GM19463 (cell line): Measurements from ENCODE around the gene JAK1.
A peak's percentile ranks its signal among the peaks of the same experiment; 100 is the strongest.

Source experiments
- ATAC-seq: cut with Tn5 transposase; IDR thresholded peaks from one replicate; pipeline ENCODE4 v1.9.1; 2021; ENCODE audit warnings: mild to moderate bottlenecking, moderate library complexity; ENCODE audit not compliant: unreplicated experiment

JAK1 gene

DNA sequence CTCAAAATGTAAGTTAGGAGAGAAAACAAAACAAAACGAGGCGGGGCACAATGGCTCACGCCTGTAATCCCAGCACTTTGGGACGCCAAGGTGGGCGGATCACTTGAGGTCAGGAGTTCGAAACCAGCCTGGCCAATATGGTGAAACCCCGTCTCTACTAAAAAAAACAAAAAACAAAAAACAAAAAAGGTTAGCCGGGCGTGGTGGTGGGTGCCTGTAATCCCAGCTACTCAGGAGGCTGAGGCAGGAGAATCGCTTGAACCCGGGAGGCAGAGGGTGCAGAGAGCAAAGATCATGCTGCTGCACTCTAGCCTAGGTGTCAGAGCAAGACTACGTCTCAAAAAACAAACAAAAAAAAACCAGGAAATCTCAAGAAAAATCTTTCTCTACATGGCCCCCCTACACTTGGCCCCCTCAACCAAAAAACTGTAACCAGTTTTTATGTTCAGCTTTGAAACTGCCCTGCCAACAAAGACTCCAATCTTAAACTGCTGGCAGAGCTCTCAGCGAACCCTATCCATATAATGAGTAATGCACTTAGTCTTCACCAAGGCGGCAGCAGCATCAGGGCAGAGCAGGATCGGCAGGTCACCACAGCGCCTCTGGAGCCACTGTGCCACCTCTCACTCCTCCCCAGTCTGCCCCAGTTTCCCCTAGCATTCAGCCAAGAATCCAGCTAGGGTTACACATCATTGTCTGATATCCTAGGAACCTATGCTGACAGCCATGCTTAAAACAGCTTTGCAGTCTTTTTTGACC, 71.7 kb downstream of the JAK1 start:
- ATAC-seq, result no peak

DNA sequence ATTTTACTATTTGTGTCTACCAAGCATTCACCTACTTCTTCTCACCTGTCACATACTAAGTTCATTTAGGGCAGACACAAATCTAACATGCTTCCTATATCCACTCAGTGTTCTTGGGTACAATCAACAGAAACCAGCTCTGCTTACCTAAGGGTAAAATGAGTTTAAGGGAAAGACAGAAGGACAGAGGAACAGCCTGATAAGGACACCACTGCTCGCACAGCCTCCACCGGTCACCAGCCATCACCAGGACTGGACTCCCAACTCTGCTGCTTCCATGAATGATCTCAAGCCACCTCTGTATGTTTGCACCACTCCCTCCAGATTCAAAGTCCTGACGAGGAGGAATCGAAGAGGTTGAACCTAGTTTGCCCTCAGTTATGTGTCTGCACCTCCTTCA, 72.4 kb downstream of the JAK1 start:
- ATAC-seq, result no peak

- ATAC-seq, result no peak
Measured at GRCh38 chr1:64892576-64893573, 73.5 kb downstream of the JAK1 start.

- ATAC-seq, result no peak
Measured at GRCh38 chr1:64891448-64891825, 74.9 kb downstream of the JAK1 start.

DNA sequence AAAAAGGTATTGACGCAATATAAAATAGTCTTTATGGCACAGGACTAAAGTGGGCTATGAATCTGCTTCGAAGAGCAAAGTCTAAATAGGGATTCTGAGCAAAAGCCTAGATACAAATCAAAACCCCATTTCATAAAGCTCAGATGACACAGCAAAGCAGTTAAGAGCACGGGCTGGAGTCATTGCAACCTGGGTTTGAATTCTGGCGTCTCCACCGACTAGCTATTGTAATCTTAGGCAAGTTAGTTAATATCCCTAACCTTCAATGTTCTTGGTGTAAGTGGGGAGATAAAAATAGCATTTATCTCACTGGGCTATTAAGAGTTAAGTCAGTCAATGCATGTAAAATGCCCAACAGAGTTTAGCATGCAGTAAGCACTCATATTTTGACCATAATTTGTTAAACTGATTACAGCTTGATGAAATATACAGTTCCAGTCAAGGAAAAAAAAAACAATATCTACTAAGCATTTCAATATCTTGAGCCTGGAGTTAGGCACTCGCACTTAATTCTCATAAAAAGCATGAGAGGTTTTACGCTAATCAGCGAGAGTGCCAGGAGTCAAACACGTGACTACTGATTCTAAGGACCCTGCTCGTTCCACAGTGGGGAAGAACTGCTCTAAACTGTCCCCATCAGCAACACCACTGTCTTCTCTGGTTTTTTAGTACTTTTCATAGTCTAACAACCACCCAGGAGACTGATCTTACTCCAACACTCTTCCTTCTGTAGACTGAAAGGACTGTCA, 75.5 kb downstream of the JAK1 start:
- no peak for ATAC-seq

DNA sequence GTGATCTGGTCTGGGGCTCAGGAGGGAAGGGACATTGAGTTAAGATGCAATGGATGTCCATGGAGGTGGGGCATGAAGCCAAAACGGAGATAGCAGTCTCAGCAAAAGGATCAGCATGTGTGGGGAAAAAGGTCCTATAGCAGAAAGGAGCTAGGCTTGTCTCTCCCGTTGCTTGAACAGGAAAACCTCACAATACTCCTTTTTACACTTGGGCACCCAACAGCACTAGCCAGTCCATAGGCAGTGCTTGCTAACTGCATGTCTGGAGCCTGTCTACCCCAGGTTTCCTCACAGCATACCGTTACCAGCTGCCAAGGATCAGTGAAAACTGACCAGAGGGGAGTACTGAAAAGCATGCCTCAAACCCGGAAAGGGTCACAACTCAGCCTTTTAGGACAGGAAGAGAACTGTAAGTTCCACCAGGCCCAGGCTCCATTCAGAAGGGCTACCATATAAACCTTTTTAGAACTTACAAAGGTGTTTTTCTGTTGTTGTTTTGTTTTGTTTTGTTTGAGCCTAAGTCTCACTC, 78.6 kb downstream of the JAK1 start:
- ATAC-seq, result no peak

DNA sequence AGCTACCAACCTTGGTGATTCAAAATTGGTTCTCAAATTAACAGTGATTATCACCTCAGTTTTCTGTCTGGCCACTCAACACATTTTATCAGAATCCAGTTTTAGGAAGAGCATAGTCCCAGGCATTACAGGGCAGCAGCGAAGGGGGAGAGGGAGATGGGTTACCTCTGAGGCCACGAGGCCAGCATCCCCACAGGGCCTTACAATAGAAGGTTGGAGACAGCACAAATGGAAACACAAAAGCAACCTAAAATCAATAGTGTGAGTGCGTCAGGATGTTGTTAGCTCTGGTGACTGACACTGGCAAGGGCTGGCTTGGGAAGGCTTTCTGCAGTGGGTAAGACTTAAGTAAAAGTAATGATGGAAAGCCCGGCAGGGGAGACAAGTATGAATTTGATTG, 79.5 kb downstream of the JAK1 start:
- no peak for ATAC-seq

- no peak for ATAC-seq
Measured at GRCh38 chr1:64885648-64886047, 80.7 kb downstream of the JAK1 start.

DNA sequence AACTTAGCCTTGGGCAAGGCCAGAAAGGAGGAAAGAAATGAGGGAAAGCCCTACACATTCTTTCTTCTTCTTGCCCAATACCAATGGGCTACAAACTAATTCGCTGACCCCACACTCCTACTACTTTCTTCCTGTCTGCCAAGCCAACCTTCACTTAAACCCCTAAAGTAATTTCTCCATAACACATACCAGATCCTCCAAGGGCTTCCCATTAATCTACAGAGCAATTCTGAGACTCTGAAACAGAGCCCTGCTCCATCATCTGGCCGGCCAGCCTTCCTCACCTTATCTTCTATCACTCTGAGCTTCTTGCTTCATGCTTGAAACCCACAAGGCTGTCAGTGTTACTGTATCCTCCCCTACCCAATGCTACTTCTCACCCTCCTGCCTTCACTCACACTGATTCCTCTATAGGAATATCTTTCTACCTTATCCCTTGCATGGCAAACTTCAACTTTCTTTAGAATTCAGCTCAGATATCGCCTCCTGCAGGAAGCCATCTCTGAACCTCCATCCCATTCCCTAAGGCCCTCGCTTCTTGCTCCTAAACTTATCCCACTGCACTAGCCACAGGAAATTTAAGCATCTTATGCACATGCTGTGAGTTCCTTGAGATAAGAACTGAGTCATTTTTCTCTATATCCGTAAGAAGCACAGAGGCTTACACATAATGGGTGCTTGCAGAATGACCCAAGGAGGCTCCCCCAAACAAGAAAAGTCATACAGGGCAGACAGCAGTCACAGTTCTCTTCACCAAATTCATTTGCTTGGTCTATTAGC, 81.9 kb downstream of the JAK1 start:
- no peak for ATAC-seq

GRCh38 chr1:64882574-64883255, 83.6 kb downstream of the JAK1 start:
- ATAC-seq, result peak; percentile 95

- ATAC-seq, result no peak
Measured at GRCh38 chr1:64881281-64881680, 85.1 kb downstream of the JAK1 start.

- no peak for ATAC-seq
Measured at GRCh38 chr1:64880449-64880848, 85.9 kb downstream of the JAK1 start.

DNA sequence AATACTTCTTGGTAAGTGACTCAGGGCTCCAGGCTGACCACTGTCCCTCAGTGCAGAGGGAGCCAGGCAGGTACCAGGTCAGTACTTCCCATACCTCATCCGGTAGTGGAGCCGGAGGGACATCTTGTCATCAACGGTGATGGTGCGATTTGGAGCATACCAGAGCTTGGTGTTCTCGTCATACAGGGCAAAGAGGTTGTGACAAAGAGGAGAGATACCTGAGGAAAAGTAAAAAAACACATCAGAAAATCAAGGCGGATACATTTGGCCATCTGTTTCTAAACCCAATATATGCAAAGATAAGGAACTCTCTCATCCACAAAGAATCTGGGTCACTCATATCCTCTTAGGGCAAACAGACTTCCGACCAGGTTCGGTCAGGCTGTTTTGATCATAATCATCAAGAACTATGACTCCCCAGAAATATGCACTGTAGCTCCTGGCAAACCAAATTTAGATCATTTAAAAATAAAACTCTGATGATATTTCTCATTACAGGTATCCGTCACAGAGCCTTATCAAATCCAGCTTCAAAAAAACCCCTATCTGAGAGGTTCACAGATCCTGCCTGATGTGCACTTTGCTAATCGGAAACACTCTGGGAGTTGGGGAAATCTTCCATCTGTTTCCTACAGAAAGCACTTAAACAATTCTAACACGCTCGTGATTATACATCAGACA, 87.3 kb downstream of the JAK1 start:
- no peak for ATAC-seq

DNA sequence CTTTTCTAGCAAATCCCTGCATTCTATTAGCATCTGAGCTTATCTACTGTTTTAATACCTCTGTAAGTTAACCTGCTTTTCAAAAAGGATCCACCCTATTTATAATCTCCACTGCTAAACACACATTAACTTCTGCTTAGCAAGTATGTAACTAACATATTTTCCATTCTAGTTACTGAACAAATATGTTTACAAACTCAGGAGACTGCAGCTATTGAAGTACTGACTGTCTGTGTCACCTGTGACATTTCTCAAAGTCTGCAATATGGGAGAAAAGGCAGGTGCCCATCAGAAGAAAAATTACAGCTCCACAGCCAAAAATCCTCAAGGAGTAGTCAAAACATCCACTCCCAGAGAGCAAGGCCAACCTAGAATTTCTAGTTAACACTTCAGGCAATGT, 88.3 kb downstream of the JAK1 start:
- ATAC-seq, result no peak

- ATAC-seq, result no peak
Measured at GRCh38 chr1:64877598-64877997, 88.8 kb downstream of the JAK1 start.

GRCh38 chr1:64877151-64877550, 89.2 kb downstream of the JAK1 start:
- ATAC-seq, result no peak

- no peak for ATAC-seq
Measured at GRCh38 chr1:64875606-64876005, 90.7 kb downstream of the JAK1 start.

GRCh38 chr1:64875101-64875500, 91.2 kb downstream of the JAK1 start:
- no peak for ATAC-seq

- no peak for ATAC-seq
Measured at GRCh38 chr1:64874666-64875065, 91.7 kb downstream of the JAK1 start.
